GM19328 (cell line): ENCODE data around the gene FAM111A.

ENCODE experiments used
- ATAC-seq: cut with Tn5 transposase; IDR thresholded peaks from one replicate; pipeline ENCODE4 v1.9.1; 2021; ENCODE audit warnings: mild to moderate bottlenecking, moderate library complexity; ENCODE audit not compliant: unreplicated experiment

FAM111A gene

DNA sequence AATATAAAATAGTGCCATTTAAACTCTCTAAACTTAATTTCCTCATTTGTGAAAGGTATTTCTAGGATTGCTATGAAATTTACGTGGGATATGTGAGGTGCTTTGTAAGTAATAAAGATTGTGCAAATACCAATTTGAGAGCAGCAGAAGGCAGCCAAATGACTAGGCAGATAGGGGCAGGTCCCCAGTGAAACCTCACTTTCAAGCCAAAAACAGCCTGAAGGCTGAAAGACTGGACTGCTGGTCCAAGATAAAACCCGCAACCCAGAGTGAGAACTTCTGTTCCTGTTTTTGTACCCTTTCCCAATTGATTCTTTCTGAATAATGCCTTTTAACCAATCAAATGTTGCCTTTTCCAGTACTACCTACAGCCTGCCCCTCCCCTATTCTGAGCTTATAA lies 36.5 kb downstream of the FAM111A start:
- ATAC-seq = no peak

DNA sequence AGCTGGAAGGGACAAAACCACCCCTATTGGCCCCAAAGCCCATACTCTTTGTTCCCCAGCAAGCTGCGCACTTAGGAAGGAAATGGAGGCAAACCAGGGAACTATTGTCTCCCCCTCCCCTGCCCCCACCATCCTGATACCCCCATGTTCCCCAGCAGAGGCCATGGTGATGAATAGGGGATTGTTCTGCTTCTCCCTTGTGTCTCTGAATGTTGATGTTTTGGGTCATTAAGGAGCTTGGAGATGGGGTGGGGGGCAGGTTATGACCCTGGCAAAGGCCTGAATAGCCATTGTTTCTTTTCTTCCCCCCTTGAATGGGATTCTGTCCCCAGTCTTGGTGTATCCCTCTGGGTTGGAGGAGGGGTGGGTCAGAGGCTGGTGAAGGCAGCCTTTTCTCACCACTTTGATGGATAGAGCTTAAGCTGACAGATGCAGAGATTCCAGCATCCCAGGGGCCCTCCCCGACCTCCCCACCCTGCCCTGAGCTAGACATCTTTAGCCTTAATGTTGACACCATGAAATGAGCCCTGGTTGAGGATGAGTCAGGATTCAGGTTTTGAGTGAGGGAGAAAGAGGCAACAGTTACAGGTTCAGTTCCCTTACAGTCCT lies 37.6 kb downstream of the FAM111A start:
- no peak for ATAC-seq

DNA sequence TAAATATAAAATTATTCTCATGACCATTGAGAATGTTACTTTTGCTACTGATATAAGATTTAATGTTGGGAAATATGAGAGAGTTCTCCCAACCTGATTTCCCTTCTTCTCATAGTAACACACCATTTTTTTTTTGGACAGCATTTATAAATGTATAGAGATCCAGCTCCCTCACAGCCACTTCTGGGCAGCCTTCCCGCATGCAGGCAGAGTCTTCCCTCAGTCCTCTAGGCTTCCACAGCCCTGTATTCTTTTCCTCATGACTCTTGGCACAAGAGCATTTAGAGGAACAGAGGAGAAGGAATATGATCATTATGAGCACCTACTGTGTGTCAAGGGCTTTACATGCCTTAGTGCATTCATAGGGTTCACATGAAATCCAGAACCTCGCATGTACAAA lies 38.3 kb downstream of the FAM111A start:
- no peak for ATAC-seq

DNA sequence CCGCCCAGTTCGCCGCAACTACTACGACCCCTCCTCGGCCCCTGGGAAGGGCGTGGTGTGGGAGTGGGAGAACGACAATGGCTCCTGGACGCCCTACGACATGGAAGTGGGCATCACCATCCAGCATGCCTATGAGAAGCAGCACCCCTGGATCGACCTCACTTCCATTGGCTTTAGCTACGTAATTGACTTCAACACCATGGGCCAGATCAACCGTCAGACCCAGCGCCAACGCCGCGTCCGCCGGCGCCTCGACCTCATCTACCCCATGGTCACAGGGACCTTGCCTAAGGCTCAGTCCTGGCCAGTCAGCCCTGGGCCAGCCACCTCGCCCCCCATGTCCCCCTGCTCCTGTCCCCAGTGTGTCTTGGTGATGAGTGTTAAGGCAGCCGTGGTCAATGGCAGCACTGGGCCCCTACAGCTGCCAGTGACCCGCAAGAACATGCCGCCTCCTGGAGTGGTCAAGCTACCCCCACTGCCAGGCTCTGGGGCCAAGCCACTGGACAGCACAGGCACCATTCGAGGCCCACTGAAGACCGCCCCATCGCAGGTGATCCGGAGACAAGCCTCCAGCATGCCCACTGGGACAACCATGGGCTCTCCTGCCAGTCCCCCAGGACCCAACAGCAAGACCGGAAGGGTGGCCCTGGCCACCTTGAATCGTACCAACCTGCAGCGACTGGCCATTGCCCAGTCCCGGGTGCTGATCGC lies 39.2 kb downstream of the FAM111A start:
- no peak for ATAC-seq

DNA sequence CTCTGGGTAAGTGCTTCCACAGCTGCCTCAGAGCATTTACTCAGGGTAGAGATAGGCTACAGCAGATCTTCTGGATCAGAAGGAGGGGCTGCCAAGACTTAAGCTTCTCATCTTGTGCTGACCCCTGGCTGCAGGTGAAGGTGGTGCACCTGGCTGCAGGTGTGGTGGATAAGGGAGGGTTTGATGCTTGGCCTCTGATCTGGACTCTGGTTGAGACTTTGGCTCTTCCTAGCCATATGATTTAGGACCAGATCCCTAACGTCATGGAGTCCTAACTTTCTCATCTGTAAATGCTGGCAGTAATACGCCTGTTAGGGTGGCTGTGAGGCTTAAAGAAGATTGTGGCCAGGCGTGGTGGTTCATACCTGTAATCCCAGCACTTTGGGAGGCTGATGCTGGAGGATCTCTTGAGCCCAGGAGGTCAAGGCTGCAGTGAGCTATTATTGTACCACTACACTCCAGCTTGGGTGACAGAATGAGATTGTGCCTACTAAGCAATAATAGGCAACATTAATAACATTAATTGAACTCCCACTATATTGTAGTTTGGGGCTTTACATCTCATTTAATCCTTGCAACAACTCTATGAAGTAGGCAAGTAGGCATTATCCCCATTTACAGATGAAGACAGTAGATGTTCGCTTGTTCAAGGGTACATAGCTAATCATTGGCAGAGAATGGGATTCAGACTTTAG lies 39.9 kb downstream of the FAM111A start:
- no peak for ATAC-seq

DNA sequence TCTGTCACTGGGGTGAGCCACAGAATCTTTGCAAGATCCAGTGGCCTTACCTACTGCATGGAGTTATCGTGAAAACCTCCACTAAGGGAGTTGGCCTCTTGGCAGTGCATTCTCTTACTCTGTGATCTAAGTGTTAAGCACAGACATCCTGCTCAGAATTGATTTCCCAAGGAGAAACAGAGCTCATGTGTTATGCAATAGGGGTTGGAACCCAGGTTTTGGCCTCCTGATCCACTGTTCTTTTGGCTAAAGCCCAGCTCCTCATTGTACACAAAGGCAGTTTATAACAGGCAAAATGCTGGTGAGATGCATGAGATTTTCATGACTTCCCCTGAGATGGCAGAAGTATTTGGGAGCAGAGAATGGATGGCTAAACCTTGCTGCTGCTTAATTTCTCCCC lies 41.1 kb downstream of the FAM111A start:
- ATAC-seq = no peak

DNA sequence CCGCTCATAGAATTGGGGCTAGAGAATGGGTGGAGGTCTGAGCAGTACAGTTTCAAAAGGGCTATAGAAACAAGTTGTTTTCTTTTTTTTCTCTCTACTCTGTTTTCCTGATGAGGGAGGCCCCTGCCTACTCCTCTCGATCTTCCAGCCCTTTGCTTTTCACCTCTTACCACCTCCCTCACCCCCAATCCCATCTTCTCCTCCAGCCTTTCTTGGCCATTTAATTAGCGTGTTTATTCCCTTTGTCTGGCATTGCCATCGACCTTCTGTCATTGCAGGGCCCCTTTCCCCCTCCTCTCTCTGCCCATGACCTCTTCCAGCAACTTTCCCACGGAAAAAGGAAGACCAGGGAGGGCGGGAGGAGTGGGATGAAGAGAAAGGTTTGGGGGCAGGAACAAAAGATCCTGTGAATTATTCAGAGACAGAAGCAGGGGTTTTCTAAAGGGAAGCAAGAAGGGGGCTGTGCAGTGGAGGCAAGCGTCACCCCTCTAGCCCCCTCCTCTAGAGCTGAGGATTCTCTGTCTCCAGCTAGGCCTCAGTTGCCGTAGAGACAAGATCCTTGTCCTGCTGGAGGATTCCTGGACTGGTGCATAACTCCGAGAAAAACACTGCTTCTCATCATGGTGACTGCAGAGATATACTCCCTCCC lies 42.2 kb downstream of the FAM111A start:
- no peak for ATAC-seq

DNA sequence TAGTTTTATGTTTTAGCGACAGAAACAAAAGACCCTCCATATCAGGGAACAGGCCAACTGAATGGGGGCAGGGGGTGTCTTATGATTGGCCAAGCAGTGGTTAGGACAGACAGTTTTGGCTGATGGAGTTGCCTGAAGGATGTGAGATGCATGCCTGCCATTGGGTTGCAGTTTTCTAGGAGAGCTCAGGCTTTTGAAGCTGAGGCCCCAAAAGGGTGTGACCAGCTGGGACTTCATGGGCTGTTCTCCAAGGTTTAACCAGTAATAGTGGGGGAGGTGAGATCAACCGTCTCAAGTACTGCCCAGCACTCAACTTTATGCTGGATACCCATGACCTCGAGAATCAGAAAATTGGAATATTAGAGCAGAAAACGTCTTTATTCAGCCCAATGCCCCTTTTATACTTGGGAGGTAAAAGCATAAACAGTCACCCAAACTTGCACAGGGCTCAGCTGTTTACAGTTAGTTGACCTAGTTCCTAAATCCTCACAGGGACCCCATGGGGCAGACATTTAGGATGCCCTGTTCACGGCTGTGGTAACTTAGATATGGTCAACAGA lies 42.8 kb downstream of the FAM111A start:
- no peak for ATAC-seq

DNA sequence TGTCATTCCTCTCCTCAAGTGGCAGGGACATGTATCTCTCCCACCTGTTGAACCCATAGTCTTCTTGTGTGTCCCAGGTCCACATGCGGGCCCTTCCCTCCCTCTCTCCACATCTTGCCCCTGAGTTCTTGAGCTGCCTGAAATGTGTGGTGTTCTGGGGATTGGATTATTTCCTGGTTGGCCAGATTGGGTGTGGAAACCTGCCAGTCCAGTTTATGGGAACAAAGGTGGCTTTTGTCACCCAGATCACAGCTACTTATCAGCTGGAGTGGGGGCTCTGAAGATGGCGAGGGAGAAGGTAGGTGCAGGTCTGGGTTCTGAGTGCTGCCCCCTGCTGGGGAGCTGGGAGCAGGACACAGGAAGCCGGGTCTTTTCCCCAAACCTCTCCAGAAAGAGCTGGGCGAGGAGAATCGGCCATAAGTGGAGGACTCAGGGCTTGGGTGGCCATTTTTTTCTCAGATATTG lies 43.5 kb downstream of the FAM111A start:
- ATAC-seq = no peak

DNA sequence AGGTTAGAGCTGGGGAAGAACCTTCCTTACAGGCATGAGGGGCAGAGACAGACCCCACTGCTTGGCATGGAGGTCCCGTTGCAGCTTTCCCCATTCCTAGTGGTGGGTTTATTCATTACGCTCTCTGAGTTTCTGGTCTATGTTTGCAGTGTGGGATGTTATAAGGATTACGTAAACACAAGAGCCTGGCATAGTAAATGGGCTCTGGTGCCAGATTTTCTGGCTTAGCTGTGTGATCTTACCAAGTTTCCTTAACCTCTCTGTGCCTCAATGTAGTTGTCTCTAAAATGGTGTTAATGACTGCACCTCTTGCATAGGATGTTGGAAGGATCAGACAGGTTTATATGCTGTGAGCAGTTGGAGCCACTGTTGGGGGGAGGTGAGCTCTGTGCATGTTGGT lies 44.4 kb downstream of the FAM111A start:
- no peak for ATAC-seq

DNA sequence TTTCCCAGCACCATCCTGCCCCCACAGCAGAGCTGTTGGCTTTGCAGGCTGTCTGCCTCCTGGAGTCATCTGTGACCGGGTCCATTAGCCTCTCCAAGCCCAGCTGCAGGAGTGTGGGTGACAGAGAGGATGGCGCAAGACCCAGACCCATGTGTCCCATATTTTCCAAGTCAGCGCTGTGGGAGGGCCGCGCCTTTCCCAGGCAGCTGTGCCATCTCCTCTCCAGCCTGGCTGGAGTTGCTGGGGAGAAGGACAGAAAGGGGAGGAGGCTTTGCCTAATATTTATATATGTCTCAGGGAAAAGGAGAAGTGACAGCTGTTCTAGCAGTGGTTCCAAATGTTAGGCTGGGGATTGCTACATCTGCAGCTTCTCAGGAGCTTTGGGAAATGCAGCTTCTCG lies 44.9 kb downstream of the FAM111A start:
- no peak for ATAC-seq

DNA sequence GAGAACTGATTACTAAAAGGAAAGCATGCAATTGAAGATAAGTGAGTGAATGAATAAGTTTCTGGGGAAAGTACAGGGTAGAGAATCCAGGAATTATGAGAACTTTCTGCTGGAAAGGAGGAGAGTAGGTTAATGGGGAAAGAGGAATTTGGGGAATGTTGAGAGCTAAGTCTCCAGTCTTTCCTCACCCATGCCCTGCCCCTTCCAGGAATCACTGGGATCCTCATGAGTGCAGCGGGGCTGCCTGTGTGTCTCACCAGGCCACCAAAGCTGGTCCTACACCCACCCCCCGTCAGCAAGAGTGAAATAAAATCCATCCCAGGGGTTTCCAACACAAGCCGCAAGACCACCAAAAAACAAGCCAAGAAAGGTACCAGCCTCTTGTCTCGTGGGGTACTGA lies 46.3 kb downstream of the FAM111A start:
- no peak for ATAC-seq

DNA sequence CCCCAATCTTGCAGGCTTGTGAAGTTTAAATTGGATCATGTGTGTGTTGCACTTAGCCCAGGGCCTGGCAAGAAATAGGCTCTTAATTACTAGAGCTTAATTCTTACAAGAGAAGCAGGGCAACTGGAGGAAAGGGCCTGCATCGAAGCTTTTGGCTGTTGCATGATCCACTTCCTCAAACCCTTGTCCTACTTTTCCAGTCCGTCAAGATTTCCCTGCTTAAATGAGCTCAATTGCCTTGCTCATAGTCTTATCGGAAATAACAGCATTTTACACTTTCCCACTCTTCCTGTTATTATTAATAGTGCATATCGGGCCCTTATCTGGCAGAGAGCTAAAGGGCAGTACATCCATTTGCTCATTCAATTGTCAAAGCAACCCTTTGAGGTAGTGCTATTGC lies 47.3 kb downstream of the FAM111A start:
- no peak for ATAC-seq

DNA sequence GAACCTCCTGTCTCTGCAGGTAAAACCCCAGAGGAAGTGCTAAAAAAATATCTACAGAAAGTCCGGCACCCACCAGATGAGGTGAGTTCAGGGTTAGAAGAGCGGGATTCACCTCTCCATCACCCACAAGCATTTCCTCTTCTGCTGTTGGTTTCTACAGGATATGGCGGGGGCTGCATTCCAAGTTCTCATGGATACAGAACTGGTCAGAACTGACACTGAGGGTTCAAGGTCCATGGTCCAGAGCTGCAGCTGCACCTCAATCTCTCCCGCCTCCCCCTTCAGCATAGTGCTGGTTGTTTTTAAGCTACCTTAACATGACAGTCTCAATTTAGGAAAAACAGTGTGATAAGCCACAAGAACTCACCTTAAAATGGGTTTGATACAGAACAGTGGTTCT lies 48.4 kb downstream of the FAM111A start:
- no peak for ATAC-seq

DNA sequence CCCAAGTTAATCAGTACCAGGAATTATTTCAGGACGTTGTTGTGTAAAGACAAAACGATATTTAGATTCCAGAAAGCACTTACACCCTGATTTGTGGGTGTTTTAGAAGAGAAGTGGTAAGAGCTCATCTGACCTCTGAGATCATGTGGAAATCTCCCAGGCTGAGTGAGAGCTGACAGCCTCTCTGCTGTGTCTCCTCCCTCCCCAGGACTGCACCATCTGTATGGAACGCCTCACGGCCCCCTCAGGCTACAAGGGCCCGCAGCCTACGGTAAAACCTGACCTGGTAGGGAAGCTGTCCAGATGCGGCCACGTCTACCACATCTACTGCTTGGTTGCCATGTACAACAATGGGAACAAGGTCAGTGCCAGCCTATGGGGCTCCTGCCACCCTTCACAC lies 49.2 kb downstream of the FAM111A start:
- no peak for ATAC-seq

DNA sequence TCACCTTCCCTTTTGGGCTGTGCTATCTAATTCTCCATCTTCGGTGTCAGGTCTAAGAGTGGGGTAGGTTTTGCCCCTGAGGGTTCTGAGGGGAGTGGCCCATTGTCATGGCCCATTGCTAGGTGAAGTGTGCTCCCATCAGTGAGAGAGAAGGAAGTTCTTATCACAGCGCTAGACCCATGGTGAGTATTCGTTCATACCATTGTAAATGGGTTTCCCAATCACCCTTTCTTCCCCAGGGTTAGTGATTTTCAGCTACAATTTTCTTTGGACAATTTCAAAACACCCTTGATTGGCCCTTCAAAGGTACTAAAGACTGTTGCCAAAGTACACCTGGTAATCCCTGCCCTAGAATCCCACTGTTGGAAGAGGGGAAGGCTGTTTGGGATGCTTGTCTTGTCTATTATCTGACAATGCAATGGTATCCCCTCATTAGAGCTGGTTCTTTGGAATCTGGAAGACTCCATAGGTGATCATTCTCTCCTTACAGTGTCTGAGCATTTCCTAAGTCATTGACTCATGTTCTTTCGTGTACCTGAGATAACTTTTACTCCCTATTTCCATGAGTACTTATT lies 49.9 kb downstream of the FAM111A start:
- no peak for ATAC-seq

DNA sequence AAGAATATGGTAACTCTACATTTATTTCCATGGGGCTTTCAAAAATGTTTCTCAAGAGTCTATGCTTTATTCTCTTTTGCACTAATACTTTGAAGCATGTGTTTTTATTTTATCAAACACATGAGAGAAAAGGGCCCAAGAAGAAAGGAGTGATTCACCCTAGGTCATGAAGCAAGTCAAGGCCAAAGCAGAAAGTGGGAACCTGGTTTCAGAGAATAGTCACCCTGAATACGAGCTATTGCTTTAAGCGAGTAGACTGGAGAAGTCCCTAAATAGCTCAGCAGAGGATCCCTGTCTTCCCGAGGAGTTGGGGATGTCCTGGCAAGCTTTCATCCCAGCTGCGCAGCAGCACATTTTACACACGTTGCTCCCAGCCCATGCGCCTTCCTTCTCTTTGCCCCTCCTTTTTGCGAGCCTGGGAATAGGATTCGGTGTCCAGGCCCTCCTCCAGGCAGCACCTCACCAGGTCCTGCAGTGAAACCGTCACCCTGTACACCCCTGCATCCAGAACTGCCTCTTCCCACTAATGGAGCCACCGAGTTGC lies 51.0 kb downstream of the FAM111A start:
- ATAC-seq = no peak

DNA sequence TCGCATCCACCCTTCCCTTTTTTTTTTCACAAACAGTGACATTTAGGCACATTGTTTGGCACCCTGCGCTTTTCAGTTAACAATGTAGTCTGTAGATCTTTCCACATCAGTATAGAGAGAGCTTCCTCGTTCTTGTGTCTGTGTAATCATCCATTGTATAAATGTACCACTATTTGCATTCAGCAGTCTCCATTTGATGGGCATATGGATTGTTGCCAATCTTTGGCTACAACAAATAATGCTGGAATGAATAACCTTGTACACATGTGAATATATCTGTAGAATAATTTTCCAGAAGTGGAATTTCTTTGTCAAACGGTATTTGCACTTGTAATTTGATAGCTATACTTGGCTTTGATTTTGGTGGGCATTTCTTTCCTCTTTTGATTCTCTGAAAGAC lies 52.9 kb downstream of the FAM111A start:
- no peak for ATAC-seq

DNA sequence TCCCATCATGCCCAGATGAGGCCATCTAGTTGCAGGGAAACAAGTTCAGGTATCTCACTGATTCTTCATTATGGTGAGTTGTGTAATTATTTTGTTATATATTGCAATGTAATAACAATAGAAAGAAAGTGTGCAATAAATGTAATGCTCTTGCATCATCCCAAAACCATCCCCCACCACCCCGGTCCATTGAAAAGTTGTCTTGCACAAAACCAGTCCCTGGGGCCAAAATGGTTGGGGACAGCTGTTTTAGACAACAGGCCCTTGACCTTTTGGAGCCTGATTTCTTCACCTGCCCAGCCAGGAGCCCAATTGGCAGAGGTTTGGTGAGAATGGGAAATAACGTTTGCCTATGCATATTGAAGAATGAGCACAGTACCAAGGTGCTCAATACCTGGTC lies 54.1 kb downstream of the FAM111A start:
- ATAC-seq = no peak

DNA sequence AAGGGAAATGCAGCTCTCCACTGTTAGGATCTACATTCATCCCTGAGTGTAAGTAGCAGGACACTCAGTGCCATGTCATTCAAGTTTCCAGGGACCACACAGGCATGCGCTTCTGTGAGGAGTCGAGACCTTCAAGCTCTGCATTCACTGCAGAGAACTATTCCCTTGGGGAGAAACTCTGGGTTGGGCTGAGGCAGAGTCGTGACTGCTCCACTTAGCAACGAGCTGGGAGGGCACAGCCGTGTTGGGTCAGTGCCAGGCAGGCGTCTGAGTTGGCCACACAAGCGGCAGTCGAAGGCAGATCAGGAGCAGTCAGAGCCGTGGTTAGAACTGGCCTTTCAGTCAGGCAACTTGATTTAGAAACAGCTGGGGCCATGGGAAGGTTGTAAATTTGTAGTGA lies 55.3 kb downstream of the FAM111A start:
- no peak for ATAC-seq

DNA sequence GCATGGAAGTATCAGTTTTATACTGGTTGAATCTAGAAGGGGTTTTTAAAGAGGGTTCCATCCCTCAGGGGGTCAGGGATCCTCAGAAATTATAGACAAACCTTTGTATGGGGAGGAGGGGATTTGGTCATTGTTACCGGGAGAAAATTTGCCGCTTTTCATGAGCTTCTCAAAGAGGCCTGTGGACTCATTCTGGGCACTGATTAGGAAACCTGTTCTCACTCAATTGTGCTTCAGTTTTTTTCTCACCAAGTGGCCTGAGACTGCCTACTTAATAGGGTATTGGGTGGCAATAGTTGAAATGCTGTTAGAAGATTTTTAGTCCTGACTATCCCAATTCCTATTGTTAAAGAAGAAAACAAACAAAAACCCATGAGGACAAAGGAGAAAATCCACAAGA lies 56.1 kb downstream of the FAM111A start:
- no peak for ATAC-seq
